GM19193 (cell line): ENCODE data around the gene GHRHR.

ENCODE experiments used
- POLR2A ChIP-seq: IDR thresholded peaks from 4 replicates; pipeline ENCODE4 v1.6.1; 2011; ENCODE audit not compliant: insufficient read depth, insufficient read length; ENCODE audit errors: extremely low read depth

The GHRHR gene

GRCh38 chr7:30984359-30985107, 20.8 kb downstream of the GHRHR start:
- no peak for TF ChIP-seq POLR2A

- no peak for TF ChIP-seq POLR2A
Observed at GRCh38 chr7:30985756-30986155, 22.0 kb downstream of the GHRHR start.

DNA sequence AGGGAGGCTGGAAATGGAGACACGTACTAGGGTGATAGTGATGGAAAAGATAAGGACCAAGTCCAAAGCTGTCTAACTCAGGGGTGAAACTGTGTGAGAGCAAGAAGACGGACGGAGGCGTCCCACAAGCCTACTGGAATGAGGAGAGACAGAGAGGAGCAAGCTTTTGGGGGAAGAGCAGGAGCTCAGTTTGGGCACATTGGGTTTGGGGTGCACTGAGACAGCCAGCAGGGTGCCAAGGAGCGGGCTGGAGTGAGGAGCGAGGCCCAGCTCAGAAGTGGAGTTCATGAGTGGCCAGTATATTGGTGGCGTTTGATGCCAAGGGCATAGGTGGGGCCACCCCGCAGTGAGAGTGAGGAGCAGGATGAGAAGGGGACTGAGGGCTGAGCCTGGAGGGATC, 22.6 kb downstream of the GHRHR start:
- no peak for TF ChIP-seq POLR2A

GRCh38 chr7:30986738-30987137, 23.0 kb downstream of the GHRHR start:
- no peak for TF ChIP-seq POLR2A

GRCh38 chr7:30987178-30987577, 23.4 kb downstream of the GHRHR start:
- no peak for TF ChIP-seq POLR2A

GRCh38 chr7:30987936-30988335, 24.2 kb downstream of the GHRHR start:
- no peak for TF ChIP-seq POLR2A

DNA sequence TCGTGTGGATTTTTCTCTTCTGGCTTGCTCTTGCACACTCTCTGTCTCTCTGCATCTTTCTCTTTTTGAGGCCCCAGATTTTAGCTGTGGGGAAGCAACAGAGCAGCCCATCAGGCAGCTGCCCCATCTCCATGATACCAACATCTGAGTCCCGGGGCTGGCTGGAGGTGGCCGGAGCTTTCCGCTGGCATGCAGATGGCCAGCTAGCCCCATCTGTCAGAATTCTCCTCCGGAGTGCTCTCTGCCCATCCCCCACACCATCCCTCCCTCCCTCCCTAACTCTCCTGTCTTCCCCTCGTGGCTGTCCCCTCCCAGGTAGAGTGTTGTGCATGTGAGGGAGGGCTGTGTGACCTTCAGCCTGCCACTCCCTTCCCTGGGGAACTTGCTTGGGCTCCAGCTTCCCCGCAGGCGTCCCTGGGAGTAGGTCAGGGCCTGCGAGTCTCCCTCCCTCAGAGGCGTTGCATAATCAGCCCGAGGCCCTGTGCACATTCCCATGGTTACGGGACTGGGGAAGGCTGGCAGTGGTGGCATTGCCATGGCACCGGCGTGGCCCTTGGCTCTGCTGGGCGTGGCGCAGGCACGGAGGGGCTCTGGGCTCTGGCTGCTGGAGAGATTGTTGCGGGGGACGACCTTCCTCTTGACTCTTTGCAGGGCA, 24.7 kb downstream of the GHRHR start:
- no peak for TF ChIP-seq POLR2A

DNA sequence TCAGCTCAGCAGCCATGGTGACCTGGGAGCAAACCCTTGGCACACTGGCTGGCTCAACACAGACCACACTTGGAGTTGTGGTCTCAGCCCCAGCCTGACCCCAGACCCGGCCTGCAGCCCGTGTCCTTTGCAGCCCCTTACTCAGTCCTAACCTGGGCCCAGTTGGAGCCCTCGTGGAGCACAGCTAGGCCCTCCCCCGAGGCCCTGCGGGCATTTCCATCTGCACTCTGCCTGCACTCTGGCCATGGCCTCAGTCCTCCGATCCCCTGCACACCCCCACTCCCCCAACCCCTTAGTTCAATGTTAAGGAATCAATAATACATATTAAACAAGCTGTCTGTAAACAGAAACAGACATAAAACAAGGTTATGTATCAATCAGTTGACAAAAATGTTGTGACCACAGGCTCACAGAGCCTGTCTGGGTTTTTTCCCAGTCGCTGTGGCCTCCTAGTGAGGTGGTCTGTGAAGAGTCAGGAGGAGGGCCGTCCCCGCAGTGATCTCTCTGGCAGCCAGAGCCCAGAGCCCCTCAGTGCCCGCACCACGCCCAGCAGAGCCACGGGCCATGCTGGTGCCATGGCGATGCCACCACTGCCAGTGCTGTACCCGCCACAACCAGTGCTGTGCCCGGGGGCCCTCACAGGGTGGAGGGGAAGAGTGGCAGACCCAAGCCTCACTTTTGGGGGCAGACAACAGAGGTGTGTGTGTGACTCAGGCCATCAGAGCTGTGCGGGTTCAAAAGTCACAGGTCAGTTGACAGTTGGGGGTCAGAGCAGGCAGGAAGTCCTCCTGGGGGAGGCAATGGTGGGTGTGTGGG, 25.5 kb downstream of the GHRHR start:
- no peak for TF ChIP-seq POLR2A

DNA sequence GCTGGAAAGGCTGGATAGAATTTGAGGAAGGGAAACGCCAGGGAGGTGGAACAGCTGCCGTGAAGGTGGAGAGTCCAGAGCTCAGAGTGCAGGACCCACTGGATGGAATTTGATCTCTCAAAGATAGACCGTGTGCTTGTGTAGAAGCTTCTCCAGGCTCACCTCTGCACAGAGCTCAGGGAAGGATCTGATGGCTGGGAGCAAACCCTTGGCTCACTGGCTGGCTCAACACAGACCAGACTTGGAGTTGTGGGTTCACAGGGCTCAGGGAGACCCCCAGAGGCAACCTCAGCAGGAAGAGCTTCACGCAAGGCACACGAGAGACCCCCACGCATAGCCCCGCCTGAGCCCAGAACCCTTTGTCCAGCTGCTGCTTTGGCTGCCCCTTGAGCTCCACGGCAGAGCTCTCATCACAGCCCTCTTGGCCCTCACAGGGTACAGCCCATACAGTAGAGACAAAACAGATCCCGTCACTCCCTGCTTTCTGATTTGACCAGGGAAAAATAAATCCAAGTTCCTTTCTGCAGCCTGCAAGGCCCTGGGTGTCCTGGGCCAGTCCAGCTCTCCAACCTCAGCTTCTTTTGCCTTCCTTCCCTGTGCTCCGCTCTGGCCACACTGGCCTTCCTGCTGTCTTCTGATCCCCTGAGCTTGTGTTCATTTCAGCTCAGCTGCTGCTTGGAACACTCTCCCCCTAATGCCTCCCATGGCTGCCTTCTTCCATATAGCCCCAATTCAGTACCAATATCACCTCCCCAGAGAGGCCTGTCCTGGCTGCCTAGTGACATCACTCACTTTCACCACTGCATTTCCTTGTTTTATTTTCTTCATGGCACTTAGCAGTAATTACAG, 26.3 kb downstream of the GHRHR start:
- TF ChIP-seq POLR2A, result no peak

GRCh38 chr7:30990673-30991170, 27.0 kb downstream of the GHRHR start:
- no peak for TF ChIP-seq POLR2A

DNA sequence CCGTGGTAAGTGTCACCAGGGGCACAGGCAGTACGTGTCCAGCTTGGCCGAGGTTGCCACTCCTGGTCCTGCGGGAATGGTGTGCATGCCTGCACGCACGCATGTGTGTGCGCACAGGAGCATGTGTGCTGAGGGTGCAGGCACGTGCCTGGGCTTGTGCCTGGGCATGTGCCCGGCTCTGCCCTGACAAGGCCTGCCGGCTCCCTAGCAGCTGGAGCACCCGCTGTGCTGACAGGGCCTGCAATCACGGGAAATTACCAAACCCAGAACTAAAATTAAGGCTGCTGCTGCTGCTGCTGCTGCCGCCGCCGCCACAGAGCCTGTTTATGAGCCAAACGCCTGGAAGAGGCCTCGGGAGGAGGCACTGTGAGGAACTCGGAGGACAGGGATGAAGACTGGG, 28.7 kb downstream of the GHRHR start:
- TF ChIP-seq POLR2A, result no peak

DNA sequence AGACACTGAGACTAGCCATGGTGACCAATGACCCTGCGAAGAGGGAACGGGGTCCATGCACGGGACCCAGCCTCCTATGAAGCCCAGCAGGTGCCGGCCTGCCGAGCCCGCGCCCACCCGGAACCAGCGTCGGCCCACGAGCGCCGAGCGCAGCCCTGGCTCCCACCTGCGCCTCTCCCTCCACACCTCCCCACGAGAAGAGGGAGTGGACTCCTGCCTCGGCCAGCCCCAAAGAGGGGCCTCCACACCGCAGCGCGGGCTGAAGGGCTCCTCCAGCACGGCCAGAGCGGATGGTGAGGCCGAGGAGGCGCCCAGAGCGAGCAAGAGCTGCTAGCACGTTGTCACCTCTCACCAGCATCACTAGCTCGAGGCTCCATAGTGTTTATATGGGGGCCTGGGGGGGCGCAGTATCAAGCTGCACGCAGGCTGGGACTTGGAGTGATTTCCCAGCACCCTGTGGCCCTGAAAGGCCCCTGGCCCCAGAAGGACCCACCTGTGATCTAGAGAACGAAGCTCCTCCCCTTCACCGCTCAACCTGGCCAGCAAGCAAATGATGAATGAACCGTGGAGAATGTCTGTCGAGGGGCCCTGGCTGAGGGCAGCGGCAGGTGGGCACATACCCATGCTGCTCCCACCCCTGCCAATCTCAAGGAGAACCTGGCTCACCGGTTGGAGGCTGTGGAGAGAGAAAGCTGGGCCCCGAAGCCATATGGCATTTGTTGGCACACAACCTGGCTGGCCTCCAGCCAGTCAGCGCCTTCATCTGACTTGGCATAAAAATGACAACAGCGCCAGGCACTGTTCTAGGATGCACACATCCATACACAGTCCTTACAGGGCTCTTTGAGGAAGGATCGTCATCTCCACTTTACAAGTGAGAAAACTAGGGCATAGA, 30.7 kb downstream of the GHRHR start:
- TF ChIP-seq POLR2A, result no peak

GRCh38 chr7:30995536-30995935, 31.8 kb downstream of the GHRHR start:
- TF ChIP-seq POLR2A, result no peak
